Left renal cortex interstitium (tissue), 4 donors: ENCODE results near the gene PES1. TPM values are rescaled to one million over a fixed set of nuclear protein-coding genes. Genes with fewer than 3 reads are reported as not detected.
"Not testable (repeated sequence)": the region's sequence is repeated elsewhere in the genome, so short reads cannot be mapped to it uniquely, and the experiment has no call there.

ENCODE experiments used
- DNase-seq, 4 donors: peaks; one replicate each; pipeline ENCODE4 v3.0.0-alpha.2; 2013; ENCODE audit warnings: low read depth in 4 of 4, low spot score in 2 of 4, missing footprints in 1 of 4
- polyA plus RNA-seq, 4 donors: library from polyadenylated mRNA; unstranded; fragments of 120-200 nt; gene quantifications; one replicate each; pipeline ENCODE4 v1.2.1, GENCODE V29; 2013; ENCODE audit not compliant: insufficient read length in 4 of 4

PES1 gene
- polyA plus RNA-seq, 4 donors, result 69.5 to 79.8 (median 72.9) TPM

- no peak for DNase-seq
Measured at GRCh38 chr22:30609260-30610185, 17.8 kb upstream of the PES1 start.

- no peak for DNase-seq
Measured at GRCh38 chr22:30607939-30608338, 16.2 kb upstream of the PES1 start.

GRCh38 chr22:30607300-30607930, 15.7 kb upstream of the PES1 start:
- peak in 1 of 4 donors; percentile 15 for DNase-seq

DNA sequence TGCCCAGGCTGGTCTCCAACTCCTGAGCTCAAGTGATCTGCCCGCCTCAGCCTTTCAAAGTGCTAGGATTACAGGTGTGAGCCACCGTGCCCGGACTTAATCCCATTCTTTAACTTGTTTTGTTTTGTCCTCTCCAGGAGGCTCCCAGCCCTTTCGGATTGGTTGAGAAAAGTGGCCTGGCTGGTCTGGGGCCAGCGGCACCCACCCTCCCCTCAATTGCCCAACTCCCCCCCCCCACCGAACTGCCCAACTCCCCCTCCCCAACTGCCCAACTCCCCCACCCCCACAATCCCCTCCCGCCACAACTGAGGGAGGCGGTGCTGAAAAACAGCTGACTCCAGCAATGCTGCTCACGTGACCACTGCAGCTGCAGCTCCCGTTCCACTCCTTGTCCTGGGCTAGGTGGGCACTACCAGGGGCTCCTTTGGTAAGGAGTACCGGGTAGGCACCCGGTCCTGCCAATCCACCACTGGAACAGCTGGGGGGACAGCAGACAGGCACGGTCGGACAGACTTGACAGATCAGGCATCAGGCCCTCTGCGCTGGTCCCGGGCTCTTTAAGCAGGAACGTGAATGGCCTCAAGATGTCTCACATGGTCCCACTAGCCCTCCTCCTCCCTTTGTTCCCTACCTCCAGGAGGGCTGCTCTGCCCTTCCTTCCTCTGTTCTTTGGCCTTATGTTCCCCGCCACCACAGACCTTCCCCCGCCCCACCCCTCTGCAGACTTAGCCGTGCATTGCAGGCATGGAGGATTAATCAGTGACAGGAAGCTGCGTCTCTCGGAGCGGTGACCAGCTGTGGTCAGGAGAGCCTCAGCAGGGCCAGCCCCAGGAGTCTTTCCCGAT, 15.0 kb upstream of the PES1 start, which contains the start of gene TCN2:
TSS of gene TCN2 (plus strand) at position 720 of the 845 bp plus-strand sequence. CDS start 158 bp downstream, outside the sequence.
- DNase-seq, result peak; percentile 53 to 79 (median 72)

- DNase-seq, result peak in 1 of 4 donors; percentile 9
Measured at GRCh38 chr22:30605449-30606110, 13.9 kb upstream of the PES1 start.

DNA sequence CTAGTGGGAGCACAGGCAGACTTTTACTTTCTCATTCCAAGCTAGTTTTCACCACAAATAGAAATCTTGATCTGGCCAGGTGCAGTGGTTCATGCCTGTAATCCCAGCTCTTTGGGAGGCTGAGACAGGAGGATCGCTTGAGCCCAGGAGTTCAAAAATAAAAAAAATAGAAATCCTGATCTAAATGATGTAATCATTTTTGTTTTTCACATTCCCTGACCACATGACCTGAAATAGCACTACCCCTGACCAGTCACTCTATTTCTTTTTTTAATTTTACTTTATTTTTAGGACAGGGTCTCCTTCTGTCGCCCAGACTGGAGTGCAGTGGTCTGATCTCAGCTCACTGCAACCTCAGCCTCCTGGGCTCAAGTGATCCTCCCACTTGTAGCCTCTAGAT, 13.0 kb upstream of the PES1 start:
- no peak for DNase-seq

GRCh38 chr22:30603801-30604200, 12.1 kb upstream of the PES1 start:
- no peak for DNase-seq

DNA sequence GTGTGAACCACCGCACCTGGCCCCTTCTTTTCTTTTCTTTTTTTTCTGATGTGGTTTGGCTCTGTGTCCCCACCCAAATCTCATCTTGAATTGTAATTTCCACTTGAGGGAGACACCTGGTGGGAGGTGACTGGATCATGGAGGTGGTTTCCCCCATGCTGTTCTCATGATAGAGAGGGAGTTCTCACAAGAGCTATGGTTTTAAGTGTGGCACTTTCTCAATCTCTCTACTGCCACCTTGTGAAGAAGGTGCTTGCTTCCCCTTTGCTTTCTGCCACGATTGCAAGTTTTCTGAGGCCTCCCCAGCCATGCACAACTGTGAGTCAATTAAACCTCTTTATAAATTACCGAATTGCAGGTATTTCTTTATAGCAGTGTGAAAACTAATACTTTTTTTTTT, 10.3 kb upstream of the PES1 start:
- DNase-seq, result no peak

GRCh38 chr22:30601464-30601863, 9.8 kb upstream of the PES1 start:
- DNase-seq, result no peak

GRCh38 chr22:30600921-30601320, 9.2 kb upstream of the PES1 start:
- DNase-seq, result no peak

DNA sequence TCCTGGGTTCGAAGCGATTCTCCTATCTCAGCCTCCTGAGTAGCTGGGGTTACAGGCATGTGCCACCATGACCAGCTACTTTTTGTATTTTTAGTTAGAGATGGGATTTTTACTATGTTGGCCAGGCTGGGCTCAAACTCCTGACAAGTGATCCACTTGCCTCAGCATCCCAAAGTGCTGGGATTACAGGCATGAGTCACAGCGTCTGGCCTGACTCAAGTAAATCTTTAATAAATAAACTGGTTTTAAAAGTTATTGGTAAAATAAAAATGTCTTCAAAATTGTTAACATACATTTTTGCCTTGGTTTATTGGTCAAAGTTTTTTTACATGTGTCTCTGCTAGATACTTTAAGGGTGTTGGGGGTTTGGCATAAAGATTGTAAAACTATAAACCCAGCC, 7.3 kb upstream of the PES1 start:
- DNase-seq, result no peak

DNA sequence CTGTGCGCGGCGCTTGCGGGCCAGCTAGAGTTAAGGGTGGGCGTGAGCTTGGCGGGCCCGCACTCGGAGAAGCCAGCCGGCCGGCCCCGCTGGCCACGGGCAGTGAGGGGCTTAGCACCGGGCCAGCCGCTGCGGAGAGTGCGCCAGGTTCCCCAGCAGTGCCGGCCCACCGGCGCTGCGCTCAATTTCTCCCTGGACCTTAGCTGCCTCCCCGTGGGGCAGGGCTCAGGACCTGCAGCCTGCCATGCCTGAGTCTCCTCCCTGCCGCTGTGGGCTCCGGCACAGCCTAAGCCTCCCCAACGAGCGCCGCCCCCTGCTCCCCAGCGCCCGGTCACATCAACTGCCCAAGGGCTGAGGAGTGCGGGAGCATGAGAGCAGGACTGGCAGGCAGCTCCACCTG, 5.2 kb upstream of the PES1 start:
- DNase-seq, result no peak

DNA sequence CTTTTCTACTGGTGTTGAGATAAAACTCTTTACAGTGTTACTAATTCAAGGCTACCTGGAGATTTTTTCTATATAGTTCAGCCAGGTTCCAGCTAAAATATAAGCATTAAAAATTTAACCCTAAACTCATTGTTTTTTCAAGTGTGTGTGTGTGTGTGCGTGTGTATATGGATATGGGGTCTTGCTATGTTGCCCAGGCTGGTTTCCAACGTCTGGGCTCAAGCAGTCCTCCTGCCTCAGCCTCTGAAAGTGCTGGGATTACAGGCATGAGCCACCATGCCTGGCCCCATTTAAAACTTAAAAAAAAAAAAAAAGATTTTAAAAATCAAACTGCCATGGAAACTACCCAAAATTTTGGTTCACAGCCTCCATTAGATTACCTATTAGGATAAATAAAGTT, 4.5 kb upstream of the PES1 start:
- DNase-seq, result no peak

DNA sequence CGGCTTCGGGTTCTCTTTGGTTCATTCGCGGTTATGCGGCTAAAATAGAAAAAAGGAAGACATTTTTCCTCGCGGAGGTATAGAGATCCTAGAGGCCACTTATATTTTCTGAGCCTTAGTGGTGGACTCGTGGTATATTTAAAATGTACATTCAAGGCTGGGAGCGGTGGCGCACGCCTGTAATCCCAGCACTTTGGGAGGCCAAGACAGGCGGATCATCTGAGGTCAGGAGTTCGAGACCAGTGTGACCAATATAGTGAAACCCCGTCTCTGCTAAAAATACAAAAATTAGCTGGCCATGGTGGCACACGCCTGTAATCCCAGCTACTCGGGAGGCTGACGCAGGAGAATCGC, 627 bp upstream of the PES1 start:
- not testable (repeated sequence) for DNase-seq

DNA sequence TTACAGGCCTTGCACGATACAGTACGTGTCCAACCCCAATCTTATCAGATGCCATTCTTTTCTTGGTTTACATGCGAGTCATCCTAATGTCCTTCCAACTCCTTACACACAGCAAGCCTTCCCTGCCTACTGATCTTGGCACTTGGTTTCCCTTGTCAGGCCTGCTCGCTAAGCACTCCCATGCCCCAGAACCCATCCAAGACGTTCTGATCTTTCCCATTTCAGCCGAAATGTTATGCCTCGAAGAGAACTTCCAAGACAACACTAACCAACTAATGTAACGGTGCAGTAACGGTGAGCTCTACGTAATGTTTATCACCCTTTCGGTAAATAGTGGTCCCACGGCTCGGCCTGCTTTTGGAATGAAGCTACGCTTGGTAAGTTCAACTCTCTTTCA, 521 bp downstream of the PES1 start:
- DNase-seq, result no peak

GRCh38 chr22:30586414-30586813, 5.3 kb downstream of the PES1 start:
- no peak for DNase-seq

GRCh38 chr22:30584441-30584840, 7.3 kb downstream of the PES1 start:
- no peak for DNase-seq

- no peak for DNase-seq
Measured at GRCh38 chr22:30582788-30583545, 8.7 kb downstream of the PES1 start.

DNA sequence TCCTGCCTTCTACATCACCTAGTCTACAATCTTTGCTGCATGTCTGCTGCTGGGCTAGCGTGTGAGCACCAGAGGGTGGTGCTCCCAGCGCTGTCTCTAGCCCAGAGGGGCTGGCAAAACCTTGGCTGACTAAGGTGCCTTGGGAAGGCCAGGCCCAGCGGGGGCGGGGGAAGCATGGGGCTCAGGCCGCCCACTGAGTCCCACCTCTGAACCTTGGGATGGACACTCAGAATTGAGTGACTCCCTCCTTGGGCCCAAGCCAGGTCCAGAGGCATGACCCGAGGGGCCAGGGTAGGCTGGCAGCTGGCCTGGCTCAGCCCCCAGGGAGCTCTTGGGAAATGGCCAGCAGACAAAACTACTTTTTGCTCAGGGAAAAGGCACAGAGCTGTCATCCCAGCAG, 9.7 kb downstream of the PES1 start:
- DNase-seq, result no peak

DNA sequence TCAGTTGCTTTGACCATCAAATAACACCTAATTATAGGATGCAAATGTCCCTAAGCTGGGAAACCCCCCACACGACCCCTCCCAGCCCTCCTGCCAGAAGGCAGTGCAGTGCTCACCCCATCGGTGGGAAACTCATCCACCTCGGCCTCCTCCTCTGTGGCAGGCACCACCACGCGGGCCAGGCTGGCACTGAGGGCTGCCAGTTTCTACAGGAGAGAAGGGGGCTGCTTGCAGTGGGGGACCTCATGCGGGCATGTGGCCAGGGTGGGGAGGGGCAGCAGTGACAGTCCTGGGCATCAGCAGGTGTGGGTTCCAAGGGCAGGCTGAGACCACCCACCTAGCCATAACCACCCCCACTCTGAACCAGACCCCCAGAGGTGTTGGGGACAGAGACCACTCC, 10.8 kb downstream of the PES1 start:
- DNase-seq, result no peak
